Mononuclear cell (primary cell): Measurements from ENCODE around the gene MRAS. TPM values are rescaled to one million over a fixed set of nuclear protein-coding genes. Genes with fewer than 3 reads are reported as not detected.

Source experiments
- H3K27me3 ChIP-seq: 2 replicates; pipeline ENCODE4 v1.6.0; 2011; ENCODE audit warnings: low read length, control low read depth; ENCODE audit not compliant: insufficient read depth
- H3K4me1 ChIP-seq: 2 replicates; pipeline ENCODE4 v1.5.1; 2011; ENCODE audit warnings: mild to moderate bottlenecking, low read length, control low read depth; ENCODE audit not compliant: insufficient read depth
- H3K4me3 ChIP-seq: 2 replicates; pipeline ENCODE4 v1.5.1; 2011; ENCODE audit warnings: mild to moderate bottlenecking, low read length, moderate library complexity
- H3K9me3 ChIP-seq: 2 replicates; pipeline ENCODE4 v1.5.1; 2011; ENCODE audit warnings: low read depth, mild to moderate bottlenecking, control low read depth, low read length
- total RNA-seq: library from RNA; depleted of rRNA; stranded (reverse); fragments of >200 nt; gene quantifications from one replicate; pipeline ENCODE4 v1.2.3, GENCODE V29; 2012

Gene MRAS
- total RNA-seq = 5.8 TPM

DNA sequence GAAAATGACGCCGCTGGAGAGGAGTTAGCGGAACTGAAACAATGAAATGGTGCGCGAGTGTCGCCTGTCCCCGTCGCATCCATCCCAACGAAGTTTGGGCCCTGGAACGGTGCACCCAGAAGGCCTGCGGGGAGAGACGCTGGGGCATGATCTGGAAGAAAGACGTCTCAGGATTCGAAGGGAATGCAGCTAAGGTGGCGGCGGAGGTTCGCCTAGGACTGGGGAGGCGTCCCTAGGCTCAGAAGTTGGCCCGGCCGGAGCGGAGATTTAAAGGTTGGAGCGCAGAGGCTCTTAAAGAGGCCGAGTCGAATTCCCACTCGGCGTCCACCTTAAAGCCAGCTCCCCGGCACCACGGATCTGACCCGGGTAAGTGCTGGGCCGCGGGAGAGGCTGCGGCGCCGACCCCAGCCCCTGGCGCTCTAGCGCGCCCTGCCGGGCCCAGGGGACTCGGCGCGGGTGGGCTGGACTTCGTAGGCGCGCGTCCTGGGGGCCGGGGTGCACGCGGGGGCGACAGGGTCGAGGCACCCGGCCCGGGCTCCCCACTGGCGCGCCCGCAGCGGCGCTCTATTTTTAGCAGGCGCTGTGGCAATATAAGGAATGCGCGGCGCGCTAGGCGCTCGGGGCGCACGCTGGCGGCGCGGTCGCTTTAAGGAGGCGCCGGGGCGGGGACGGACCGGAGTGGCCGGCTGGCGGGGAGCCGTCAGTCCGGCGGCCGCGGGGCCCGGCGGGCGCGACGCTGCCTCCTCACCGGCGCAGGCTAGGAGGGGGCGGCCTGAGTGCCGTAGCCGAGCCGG, at the start of gene MRAS:
Gene MRAS (plus strand): TSS at position 620 of the 794 bp plus-strand sequence. CDS start 24,305 bp downstream, outside the sequence.
- Histone ChIP-seq H3K27me3 (peaks cover 25% of the 10 kb centered on the region), H3K4me1 (peaks cover 9% of the 10 kb centered on the region), H3K9me3 (no peaks in the 10 kb centered on the region), H3K4me3 (peak within 1 kb of the TSS; percentile 47)

DNA sequence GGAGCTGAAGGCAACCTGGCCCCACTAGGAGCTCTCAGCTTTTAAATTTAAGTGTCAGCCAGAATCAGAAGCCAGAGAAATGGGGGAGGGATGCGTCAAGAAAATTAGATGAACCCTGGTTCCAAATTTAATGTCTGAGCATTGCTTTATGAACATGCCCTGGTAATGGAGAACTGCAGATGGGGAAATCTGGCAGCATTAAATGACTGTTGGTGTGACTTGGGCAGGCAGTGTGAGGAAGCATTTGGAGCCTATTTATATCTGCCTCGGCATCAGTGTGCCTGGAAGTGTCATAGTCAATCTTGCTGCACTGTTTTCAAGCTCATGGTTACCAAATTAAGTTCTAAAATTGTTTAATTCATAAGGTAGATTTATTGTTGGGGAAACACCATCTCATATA, 47.7 kb upstream of the MRAS start:
- no peaks in the 10 kb centered on the region for H3K4me1 ChIP-seq
- no peaks in the 10 kb centered on the region for H3K27me3 ChIP-seq
- H3K9me3 ChIP-seq = no peaks in the 10 kb centered on the region
- no peak overlapping the region for H3K4me3 ChIP-seq

DNA sequence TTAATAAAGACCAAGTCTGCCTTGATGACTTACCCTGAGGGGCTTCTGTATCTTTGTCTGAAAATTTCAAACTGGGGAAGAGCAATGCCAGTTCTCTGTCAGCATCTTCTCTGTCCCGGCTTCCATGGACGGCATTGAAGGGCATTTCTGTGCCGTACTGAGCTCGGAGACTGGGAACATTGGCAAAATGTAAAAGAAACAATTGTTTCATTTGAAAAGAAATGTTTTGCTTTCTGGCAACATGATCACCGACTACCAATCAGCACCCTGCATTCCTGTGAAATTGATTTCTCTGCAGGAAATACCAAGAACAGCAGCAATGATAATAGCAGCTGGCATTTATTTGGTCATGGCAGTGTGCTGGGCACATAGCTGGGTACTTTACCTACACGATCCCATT, 44.9 kb upstream of the MRAS start:
- Histone ChIP-seq H3K27me3 (no peaks in the 10 kb centered on the region), H3K9me3 (peaks cover 10% of the 10 kb centered on the region), H3K4me1 (no peaks in the 10 kb centered on the region), H3K4me3 (no peak overlapping the region)

DNA sequence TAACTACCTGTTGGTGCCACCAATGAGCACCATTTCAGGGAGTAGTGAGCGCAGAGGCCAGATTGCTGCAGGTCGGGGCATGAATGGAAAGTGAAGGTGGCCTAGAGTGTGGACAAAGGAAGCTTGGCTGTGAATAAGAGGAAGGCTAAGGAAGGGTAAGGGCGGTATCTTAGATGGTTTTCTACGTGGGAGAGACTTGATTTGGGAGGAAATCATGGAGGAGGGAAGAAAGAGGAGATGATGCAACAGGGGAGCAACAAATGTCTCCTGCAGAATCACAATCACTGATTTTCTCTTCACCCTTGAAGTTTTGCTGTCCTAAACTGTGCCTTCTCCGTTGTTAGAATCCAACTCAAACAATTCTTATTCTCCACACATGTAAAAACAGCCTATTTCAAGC, 40.5 kb upstream of the MRAS start:
- Histone ChIP-seq H3K27me3 (peaks cover 17% of the 10 kb centered on the region), H3K9me3 (peaks cover 23% of the 10 kb centered on the region), H3K4me3 (no peak overlapping the region), H3K4me1 (no peaks in the 10 kb centered on the region)

DNA sequence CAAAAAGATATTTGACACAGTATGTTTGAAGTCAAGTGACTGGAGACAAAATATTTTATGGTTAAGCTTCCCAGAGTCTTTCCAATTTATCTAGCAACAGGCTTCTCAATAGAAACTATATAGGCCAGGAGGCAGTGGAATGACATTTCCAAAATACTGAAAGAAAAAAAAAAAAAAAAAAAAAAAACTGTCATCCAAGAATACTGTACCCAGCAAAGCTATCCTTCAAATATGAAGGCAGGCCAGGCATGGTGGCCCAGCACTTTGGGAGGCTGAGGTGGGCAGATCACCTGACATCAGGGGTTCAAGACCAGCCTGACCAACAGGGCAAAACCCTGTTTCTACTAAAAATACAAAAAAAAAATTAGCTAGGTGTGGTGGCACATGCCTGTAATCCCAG, 39.6 kb upstream of the MRAS start:
- peaks cover 17% of the 10 kb centered on the region for H3K27me3 ChIP-seq

DNA sequence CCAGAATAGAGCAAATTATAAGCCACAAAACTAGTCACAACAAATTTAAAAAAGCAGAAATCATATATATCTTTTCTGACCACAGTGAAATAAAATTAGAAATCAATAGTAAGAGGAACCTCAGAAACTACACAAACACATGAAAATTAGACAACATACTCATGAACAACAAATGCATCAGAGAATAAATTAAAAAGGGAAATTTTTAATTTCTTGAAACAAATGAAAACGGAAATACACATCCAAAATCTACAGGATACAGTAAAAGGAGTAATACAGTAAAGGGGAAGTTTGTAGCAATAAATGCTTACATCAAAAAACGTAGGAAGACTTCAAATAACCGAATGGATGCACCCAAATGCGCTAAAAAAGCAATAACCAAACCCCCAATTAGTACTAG, 37.9 kb upstream of the MRAS start:
- Histone ChIP-seq H3K4me1 (no peaks in the 10 kb centered on the region), H3K4me3 (no peak overlapping the region), H3K9me3 (peaks cover 23% of the 10 kb centered on the region), H3K27me3 (peaks cover 17% of the 10 kb centered on the region)

More for the DNA sequence above, 39.6 kb upstream of the MRAS start:
- Histone ChIP-seq H3K4me3 (no peak overlapping the region), H3K4me1 (no peaks in the 10 kb centered on the region), H3K9me3 (peaks cover 23% of the 10 kb centered on the region)

DNA sequence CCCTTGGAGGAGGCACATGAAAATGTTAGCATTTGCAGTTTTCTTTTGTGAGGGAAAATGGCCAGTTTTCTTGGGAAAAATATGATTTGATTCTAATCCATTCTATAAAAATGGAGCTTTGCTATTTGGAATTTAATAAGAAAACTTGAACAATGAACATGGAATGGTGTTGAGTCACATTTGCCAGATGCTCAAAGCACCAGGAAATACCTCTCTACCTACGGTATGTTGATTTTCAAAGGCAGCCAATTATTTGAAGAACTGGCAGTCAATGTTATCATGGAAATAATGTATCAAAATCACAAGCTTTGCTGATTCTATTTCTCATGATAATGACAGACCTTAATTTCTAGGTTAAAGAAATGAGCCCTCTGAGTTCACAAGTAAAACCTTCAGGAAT, 33.6 kb upstream of the MRAS start:
- no peak overlapping the region for H3K4me3 ChIP-seq
- peaks cover 17% of the 10 kb centered on the region for H3K27me3 ChIP-seq
- H3K4me1 ChIP-seq = no peaks in the 10 kb centered on the region
- peaks cover 11% of the 10 kb centered on the region for H3K9me3 ChIP-seq

DNA sequence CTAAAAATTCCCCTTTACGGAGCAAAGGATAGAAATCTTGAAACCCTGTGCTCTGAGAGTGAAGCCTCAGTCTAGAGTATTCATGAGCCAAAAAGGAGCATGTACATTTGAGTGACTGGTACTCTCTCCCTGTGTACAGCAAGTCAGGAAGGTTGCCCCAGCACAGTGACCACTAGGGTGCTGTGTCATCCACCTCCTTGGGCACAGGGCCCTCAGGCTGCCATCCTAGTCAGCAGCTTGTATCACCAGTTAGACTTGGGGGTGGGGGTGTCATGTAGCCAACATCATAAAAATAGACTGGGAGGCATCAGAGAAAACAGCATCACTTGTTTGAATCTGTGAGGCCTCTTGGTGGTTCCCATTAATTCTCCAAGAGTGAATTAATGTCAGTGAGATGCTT, 30.7 kb upstream of the MRAS start:
- no peaks in the 10 kb centered on the region for H3K9me3 ChIP-seq
- H3K27me3 ChIP-seq = no peaks in the 10 kb centered on the region
- H3K4me3 ChIP-seq = no peak overlapping the region
- H3K4me1 ChIP-seq = peaks cover 3% of the 10 kb centered on the region

DNA sequence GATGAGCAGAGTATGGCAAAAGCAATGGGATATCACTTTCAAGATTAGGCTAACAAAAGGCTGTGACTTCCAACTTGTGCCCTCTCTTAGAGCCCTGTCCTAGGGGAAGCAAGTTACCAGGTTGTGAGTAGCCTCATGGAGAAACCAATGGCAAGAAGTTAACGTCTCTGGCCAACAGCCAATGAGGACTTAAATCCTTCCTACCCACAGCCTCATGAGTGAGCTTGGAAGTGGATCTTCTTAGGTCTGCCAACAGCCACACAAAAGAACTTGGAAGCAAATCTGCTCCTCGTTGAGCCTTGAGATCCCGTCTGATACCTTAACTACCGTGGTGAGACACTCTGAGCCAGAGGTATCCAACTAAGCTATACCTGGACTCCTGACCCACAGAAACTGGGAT, 24.4 kb upstream of the MRAS start:
- Histone ChIP-seq H3K4me1 (peaks cover 10% of the 10 kb centered on the region), H3K9me3 (no peaks in the 10 kb centered on the region), H3K27me3 (peaks cover 3% of the 10 kb centered on the region), H3K4me3 (no peak overlapping the region)

DNA sequence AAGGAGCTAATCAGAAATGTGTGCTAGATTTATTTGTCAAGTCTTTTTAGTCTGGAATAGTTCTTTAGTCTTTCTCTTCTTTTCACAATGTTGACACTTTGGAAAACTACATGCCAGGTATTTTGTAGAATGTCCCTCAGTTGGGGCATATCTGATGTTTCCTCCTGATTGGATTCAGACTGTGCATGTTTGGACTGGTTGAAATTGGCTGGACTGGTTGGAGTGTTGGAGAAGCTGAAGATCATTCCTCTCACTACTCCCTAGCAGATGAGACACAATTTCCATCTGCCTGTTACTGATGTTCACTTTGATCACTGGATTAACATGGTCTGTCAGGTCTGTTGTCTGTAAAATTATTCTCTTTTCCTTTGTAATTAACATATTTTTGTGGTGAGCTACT, 22.4 kb upstream of the MRAS start:
- Histone ChIP-seq H3K9me3 (no peaks in the 10 kb centered on the region), H3K4me3 (no peak overlapping the region), H3K4me1 (peaks cover 21% of the 10 kb centered on the region), H3K27me3 (peaks cover 6% of the 10 kb centered on the region)

DNA sequence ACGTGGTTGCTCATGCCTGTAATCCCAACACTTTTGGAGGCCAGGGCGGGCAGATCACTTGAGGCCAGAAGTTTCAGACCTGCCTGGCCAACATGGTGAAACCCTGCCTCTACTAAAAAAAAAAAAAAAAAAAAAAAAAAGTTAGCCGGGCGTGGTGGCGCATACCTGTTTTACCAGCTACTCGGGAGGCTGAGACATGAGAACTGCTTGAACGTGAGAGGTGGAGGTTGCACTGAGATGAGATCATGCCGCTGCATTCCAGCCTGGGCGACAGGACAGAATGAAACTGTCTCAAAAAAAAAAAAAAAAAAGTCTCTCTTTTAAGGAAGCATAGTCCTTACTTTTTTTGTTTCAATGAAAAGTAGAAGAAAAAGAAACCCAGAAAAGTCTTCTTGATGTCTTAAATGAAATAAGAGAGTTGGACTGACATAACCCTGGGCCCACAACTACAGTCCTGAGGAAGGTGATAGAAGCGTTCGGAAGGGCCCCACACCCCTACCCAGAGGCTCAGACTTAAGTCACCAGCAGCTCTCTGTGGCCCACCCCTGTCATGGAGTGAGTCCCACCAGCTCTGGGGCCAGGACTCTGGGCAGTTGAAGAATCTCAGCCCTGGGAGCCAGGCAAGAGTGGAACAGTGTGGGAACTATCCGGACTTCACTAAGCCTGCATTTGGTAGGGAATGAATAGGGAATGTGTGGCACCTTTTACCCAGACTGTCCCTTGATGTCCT, 21.3 kb upstream of the MRAS start:
- no peak overlapping the region for H3K4me3 ChIP-seq
- peaks cover 6% of the 10 kb centered on the region for H3K27me3 ChIP-seq
- H3K4me1 ChIP-seq = peaks cover 21% of the 10 kb centered on the region
- no peaks in the 10 kb centered on the region for H3K9me3 ChIP-seq

DNA sequence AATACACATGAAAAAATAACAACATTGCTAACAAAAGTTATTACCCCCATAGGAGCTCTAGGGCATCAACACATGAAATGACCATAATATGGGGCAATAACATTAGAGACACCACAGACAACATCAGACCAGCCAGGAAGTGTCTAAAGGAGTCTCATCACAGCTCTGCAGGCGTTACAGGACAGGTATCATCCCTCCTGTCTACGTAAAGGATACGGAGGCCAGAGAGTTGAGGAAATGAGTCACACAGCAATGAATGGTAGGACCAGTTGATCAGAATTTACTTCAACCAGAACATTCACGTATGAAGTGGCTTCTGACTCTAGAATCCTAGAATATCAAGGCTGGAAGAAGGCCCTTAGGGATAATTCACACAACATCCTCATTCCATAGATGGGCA, 20.5 kb upstream of the MRAS start:
- Histone ChIP-seq H3K9me3 (no peaks in the 10 kb centered on the region), H3K27me3 (peaks cover 6% of the 10 kb centered on the region), H3K4me1 (peaks cover 17% of the 10 kb centered on the region), H3K4me3 (no peak overlapping the region)

DNA sequence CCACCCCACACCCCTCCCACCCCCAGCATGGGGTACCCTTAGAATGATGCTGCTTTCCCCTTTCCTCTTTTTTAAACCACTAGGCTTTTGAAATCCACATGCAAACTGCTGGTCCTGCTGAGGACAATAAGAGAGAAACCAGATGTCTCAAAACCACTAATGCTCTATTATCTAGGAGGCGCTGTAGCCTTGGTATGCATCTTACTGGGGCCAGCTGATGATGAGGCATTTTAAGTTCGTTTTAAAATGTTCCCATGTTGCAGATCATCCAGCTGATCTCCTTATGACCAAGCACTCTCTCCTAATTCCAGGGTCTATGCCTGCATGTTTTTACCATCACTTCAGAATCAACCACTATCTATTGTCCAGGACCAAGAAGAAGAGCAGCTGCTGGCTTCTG, 20.0 kb upstream of the MRAS start:
- H3K9me3 ChIP-seq = no peaks in the 10 kb centered on the region
- peaks cover 6% of the 10 kb centered on the region for H3K27me3 ChIP-seq
- no peak overlapping the region for H3K4me3 ChIP-seq
- H3K4me1 ChIP-seq = peaks cover 17% of the 10 kb centered on the region

DNA sequence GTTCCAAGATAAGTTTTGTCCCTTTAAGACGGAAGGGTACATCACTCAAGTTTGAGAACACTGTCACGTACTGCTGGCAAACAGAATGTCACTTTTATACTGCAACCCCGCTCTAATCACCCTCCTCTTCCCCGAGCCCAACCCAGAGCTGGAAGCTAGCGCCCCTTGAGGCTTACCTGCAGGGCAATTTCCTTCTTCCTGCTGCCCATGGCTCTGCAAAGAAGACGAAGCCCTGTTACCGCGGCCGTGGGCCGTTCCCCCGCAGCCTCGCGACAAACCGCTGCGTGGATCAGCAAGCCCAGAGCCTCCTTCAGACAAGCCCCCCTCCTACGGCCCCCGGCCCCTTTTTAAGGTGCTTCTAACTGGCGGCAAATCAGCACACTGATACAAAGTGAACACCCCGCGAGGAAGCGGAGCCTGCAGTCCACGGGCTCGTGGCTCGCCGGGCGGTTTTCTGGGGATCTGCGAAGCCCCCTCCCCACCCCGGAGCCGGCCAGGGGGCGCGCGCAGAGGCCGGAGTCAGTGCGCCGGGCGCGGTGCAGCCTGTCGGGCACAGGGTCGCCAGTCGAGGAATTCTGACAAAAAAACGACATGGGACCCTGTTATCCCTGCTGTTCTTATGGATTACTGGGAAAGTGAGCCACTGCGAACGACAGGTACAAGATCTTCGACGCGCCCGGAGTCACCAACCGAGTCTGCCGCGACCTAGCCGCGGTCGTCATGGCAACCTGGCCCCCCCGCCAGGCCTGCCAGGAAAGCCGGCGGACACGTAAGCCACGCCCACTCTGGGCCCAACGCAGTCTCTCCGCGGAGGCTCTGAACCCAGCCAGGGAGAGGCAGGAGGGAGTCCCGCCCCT, 19.0 kb upstream of the MRAS start, which contains the start of gene NME9:
Gene NME9 (minus strand): TSS at position 725 of the 857 bp plus-strand sequence. CDS start 516 bp downstream, at position 209.
- H3K27me3 ChIP-seq = peaks cover 6% of the 10 kb centered on the region

DNA sequence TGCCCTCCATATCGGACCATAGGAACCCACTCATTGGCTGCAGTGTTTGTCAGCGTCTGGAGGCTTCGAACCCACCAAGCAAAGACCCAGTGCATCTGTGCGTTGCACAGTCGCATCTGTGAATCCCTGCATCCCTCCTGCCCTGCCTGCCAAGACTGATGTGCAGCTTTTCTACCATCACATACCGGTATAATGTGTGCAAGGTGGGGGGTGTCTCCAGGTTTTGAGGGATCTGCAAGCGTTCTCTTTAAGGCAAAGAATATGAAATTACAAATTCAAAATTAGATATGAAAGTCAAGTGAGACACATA, 18.4 kb upstream of the MRAS start:
- H3K4me3 ChIP-seq = peak overlapping the region; percentile 53
- H3K4me1 ChIP-seq = peaks cover 17% of the 10 kb centered on the region
- H3K27me3 ChIP-seq = peaks cover 6% of the 10 kb centered on the region

More for the DNA sequence above, 19.0 kb upstream of the MRAS start, which contains the start of gene NME9:
- H3K4me1 ChIP-seq = peaks cover 17% of the 10 kb centered on the region
- H3K9me3 ChIP-seq = no peaks in the 10 kb centered on the region
- peak within 1 kb of the TSS; percentile 53 for H3K4me3 ChIP-seq

More for the DNA sequence above, 18.4 kb upstream of the MRAS start:
- no peaks in the 10 kb centered on the region for H3K9me3 ChIP-seq
